OCI-LY7 (cell line): ENCODE results near the gene NUDT16. TPM values are rescaled to one million over a fixed set of nuclear protein-coding genes. Genes with fewer than 3 reads are reported as not detected.

Experiments used
- BruUV-seq: library from RNA; stranded (reverse); fragments of 400-500 nt; replicated peaks from 2 replicates; lab custom pipeline; 2021; lab: Mats Ljungman, UMichigan
- CTCF ChIA-PET: fragments of 300-600 bp; sonication (Branson Sonifier 250); formaldehyde crosslinking; loops from one replicate; lab custom pipeline; 2022; ENCODE audit warnings: antibody characterized with exemption; ENCODE audit not compliant: unreplicated experiment; lab: Charles Lee
- POLR2A ChIA-PET: fragments of 300-600 bp; sonication (Branson Sonifier 250); formaldehyde crosslinking; loops from one replicate; lab custom pipeline; 2022; ENCODE audit warnings: antibody characterized with exemption; lab: Charles Lee
- DNase-seq: peaks from one replicate; pipeline ENCODE4 v3.0.0-alpha.2; 2015; ENCODE audit warnings: low spot score
- H2AFZ ChIP-seq: fragments of 200-600 bp; sonication (generic), shearing (Covaris generic); 2 replicates; pipeline ENCODE4 v1.6.1; 2014; ENCODE audit warnings: mild to moderate bottlenecking, antibody characterized with exemption, low read length, moderate library complexity
- H3K27ac ChIP-seq: fragments of 200-600 bp; sonication (generic); 2 replicates; pipeline ENCODE4 v1.5.1; 2014; ENCODE audit warnings: mixed run types, low read depth, mild to moderate bottlenecking, moderate library complexity, low read length, inconsistent platforms; ENCODE audit not compliant: poor library complexity, severe bottlenecking
- H3K36me3 ChIP-seq: fragments of 200-600 bp; sonication (generic); 2 replicates; pipeline ENCODE4 v1.6.1; 2014; ENCODE audit warnings: mild to moderate bottlenecking, antibody characterized with exemption, low read length, moderate library complexity, mixed read lengths; ENCODE audit not compliant: insufficient read depth
- H3K4me1 ChIP-seq: fragments of 200-600 bp; sonication (generic); 2 replicates; pipeline ENCODE4 v1.5.1; 2014; ENCODE audit warnings: mild to moderate bottlenecking, low read length; ENCODE audit not compliant: insufficient read depth, poor library complexity, severe bottlenecking
- H3K4me2 ChIP-seq: fragments of 200-600 bp; sonication (generic); 2 replicates; pipeline ENCODE4 v1.6.1; 2014; ENCODE audit warnings: mild to moderate bottlenecking, low read length
- H3K4me3 ChIP-seq: fragments of 200-600 bp; sonication (generic); 2 replicates; pipeline ENCODE4 v1.5.1; 2014; ENCODE audit warnings: mild to moderate bottlenecking, low read depth, low read length; ENCODE audit not compliant: poor library complexity, severe bottlenecking
- H3K79me2 ChIP-seq: fragments of 200-600 bp; sonication (generic); 2 replicates; pipeline ENCODE4 v1.6.1; 2016; ENCODE audit warnings: low read depth, mild to moderate bottlenecking, low read length, moderate library complexity, mixed read lengths; ENCODE audit not compliant: insufficient read depth
- H3K9me2 ChIP-seq: fragments of 200-600 bp; sonication (generic); 2 replicates; pipeline ENCODE4 v1.6.1; 2016; ENCODE audit warnings: mild to moderate bottlenecking, low read length, mixed read lengths; ENCODE audit not compliant: insufficient read depth
- H3K9me3 ChIP-seq: fragments of 200-600 bp; sonication (generic); 2 replicates; pipeline ENCODE4 v1.6.1; 2014; ENCODE audit warnings: mild to moderate bottlenecking, mixed run types, low read length, mixed read lengths
- H4K20me1 ChIP-seq: fragments of 200-600 bp; sonication (generic); 2 replicates; pipeline ENCODE4 v1.6.1; 2014; ENCODE audit warnings: mild to moderate bottlenecking, antibody characterized with exemption, low read length, moderate library complexity, mixed read lengths; ENCODE audit not compliant: insufficient read depth
- EZH2phosphoT487 ChIP-seq: fragments of 200-600 bp; sonication (generic); IDR thresholded peaks from 2 replicates; pipeline ENCODE4 v1.6.1; 2018; ENCODE audit warnings: low read depth, borderline replicate concordance, mild to moderate bottlenecking, mixed run types, antibody characterized with exemption, low read length, moderate library complexity, mixed read lengths
- intact Hi-C: fragments of 100-400 bp; cut with micrococcal nuclease; formaldehyde crosslinking; loops from one replicate; pipeline ENCODE4 v1.10.0; 2022; ENCODE audit not compliant: unreplicated experiment
- total RNA-seq, 2 experiments: library from RNA; depleted of rRNA in 1 of 2; stranded (reverse); fragments of >200 nt in 1 of 2; shearing (Covaris generic) in 1 of 2; gene quantifications; 2 replicates each; pipeline ENCODE4 v1.2.3, GENCODE V29; 2014 to 2022
- TF ChIP-seq, protein P1 (sequence below): fragments of 200-600 bp; sonication (generic); conservative IDR thresholded peaks from 2 replicates; pipeline ENCODE4 v1.5.1; 2014; ENCODE audit warnings: mild to moderate bottlenecking, antibody characterized with exemption, low read length, moderate library complexity, mixed read lengths

Gene NUDT16
- total RNA-seq, 2 experiments from 2014 or later = 8.7 to 12.5 TPM

DNA sequence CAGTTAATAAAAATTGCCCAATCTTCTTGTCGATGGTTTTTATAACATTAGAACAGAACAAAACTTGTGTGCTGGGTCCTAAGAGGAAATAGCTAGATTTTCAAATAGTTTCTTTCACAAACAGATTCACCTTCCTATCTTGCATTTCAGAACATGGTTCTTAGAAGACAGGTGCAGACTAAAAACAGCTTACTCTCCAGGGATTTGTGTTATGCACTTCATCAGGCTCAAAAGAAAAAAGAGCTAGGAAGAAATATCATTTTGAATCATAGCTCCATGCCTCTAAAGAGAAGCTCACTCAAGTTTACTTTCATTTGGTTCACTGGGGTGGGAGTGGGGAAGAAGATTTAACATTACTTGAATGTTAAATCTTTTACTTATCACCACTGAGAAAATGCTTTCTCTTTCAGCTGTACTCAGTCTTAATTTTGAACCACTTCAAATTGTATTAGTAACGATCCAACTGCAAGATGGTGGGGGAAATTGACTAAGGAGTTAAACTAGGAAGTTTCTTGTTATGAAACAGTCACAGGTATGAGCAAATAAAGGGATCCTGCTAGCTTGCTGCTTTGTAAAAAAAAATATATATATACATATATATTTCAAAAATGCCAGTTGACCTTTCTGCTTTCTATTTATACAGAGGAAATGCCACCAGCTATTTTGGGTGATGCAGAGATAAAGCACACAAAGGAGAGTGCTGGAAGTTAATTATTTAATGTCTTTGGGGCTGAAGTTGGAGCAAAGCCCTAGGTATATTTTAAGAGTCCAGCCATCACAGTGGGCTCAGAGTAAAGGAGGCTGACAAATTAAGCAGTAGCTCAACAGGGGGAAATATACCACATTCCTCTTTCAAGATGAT lies 28.3 kb upstream of the NUDT16 start:
- Histone ChIP-seq H3K4me1 (peaks cover 9% of the 10 kb centered on the region), H3K27ac (no peak overlapping the region), H3K79me2 (no peaks in the 10 kb centered on the region), H3K4me2 (0 out of 2 replicates have a peak overlapping the region, but pooled peaks have one; percentile 3), H3K36me3 (no peaks in the 10 kb centered on the region), H4K20me1 (no peaks in the 10 kb centered on the region), H3K4me3 (no peak overlapping the region), H3K9me3 (no peaks in the 10 kb centered on the region), H3K9me2 (no peaks in the 10 kb centered on the region), H2AFZ (peak overlapping the region; percentile 57; the same call in 1 of the 2 replicates)
- ChIA-PET POLR2A (interaction anchor here (0.9 to 1.0 kb wide), 3 partner anchors 11 to 75 kb away, joined by 3 read pairs; partner anchors contain the start of gene NUDT16), CTCF (no interaction called here)
- BruUV-seq = no TSS peak
- DNase-seq = peak; percentile 7
- TF ChIP-seq, protein P1, sequence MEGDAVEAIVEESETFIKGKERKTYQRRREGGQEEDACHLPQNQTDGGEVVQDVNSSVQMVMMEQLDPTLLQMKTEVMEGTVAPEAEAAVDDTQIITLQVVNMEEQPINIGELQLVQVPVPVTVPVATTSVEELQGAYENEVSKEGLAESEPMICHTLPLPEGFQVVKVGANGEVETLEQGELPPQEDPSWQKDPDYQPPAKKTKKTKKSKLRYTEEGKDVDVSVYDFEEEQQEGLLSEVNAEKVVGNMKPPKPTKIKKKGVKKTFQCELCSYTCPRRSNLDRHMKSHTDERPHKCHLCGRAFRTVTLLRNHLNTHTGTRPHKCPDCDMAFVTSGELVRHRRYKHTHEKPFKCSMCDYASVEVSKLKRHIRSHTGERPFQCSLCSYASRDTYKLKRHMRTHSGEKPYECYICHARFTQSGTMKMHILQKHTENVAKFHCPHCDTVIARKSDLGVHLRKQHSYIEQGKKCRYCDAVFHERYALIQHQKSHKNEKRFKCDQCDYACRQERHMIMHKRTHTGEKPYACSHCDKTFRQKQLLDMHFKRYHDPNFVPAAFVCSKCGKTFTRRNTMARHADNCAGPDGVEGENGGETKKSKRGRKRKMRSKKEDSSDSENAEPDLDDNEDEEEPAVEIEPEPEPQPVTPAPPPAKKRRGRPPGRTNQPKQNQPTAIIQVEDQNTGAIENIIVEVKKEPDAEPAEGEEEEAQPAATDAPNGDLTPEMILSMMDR = no peak
- TF ChIP-seq EZH2phosphoT487 = no peak
- intact Hi-C loops = no loop called here

DNA sequence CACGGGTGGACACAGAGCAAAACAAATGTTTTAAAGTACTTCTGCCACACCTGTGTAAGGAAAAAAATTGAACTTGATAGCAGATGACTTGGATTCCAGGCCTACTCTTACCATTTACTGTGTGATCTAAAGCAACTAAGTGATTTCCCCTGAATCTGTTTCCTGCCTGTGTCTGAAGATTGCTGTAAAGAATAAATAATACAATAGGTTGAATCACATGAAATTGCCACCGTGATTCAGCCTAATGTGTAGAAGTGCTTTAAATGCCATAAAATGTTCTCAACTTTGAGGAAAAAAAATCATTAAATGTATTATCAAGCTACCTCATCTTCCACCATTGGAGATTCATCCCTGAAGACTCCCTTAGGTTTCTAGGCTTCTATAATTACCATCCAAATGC lies 27.6 kb upstream of the NUDT16 start:
- Histone ChIP-seq H3K36me3 (no peaks in the 10 kb centered on the region), H3K4me2 (no peak overlapping the region), H3K79me2 (no peaks in the 10 kb centered on the region), H3K4me3 (no peak overlapping the region), H2AFZ (0 out of 2 replicates have a peak overlapping the region, but pooled peaks have one; percentile 57), H3K9me3 (no peaks in the 10 kb centered on the region), H3K27ac (no peak overlapping the region), H4K20me1 (no peaks in the 10 kb centered on the region), H3K4me1 (peaks cover 9% of the 10 kb centered on the region), H3K9me2 (no peaks in the 10 kb centered on the region)
- intact Hi-C loops = no loop called here
- TF ChIP-seq EZH2phosphoT487 = no peak
- TF ChIP-seq, protein P1 = no peak
- CTCF ChIA-PET = no interaction called here
- no peak for DNase-seq
- POLR2A ChIA-PET = interaction anchor here (1.0 kb wide), 1 partner anchor 10 kb away, joined by 3 read pairs; no protein-coding TSS in a partner anchor
- no TSS peak for BruUV-seq
